Neural cell (in vitro differentiated cells): ENCODE measurements around the gene SPATA9. TPM values are rescaled to one million over a fixed set of nuclear protein-coding genes. Genes with fewer than 3 reads are reported as not detected.

Experiments used
- H2AFZ ChIP-seq: fragments of 200-600, 300-800 bp; sonication (generic), shearing (Covaris generic); 2 replicates; pipeline ENCODE4 v1.6.0; 2014; ENCODE audit warnings: low read depth, mild to moderate bottlenecking, antibody characterized with exemption, low read length, moderate library complexity
- H3F3A ChIP-seq: fragments of 200-600 bp; shearing (Covaris generic); 2 replicates; pipeline ENCODE4 v1.6.1; 2016; ENCODE audit warnings: mild to moderate bottlenecking, moderate library complexity, mixed read lengths, antibody characterized with exemption, low read length; ENCODE audit not compliant: insufficient read depth, poor library complexity, severe bottlenecking
- H3K27ac ChIP-seq: fragments of 200-600, 300-800 bp; sonication (generic), shearing (Covaris generic); 2 replicates; pipeline ENCODE4 v1.5.1; 2014; ENCODE audit warnings: mild to moderate bottlenecking, low read length, moderate library complexity
- H3K27me3 ChIP-seq: fragments of 300-800, 200-600 bp; sonication (generic), shearing (Covaris generic); 2 replicates; pipeline ENCODE4 v1.6.0; 2014; ENCODE audit warnings: mild to moderate bottlenecking, low read depth, low read length, moderate library complexity; ENCODE audit not compliant: insufficient read depth
- H3K36me3 ChIP-seq: fragments of 300-800, 200-600 bp; sonication (generic), shearing (Covaris generic); 2 replicates; pipeline ENCODE4 v1.5.1; 2014; ENCODE audit warnings: mild to moderate bottlenecking, antibody characterized with exemption, low read length, moderate library complexity; ENCODE audit not compliant: insufficient read depth
- H3K4me2 ChIP-seq: fragments of 300-800, 200-600 bp; sonication (generic), shearing (Covaris generic); 2 replicates; pipeline ENCODE4 v1.6.0; 2014; ENCODE audit warnings: mild to moderate bottlenecking, low read length
- H3K4me3 ChIP-seq: fragments of 300-800, 200-600 bp; sonication (generic), shearing (Covaris generic); 2 replicates; pipeline ENCODE4 v1.5.1; 2014; ENCODE audit warnings: mild to moderate bottlenecking, low read length, moderate library complexity
- H3K79me2 ChIP-seq: fragments of 200-600 bp; shearing (Covaris generic); replicated peaks from 2 replicates; pipeline ENCODE4 v1.6.0; 2014; ENCODE audit warnings: mild to moderate bottlenecking, low read length, moderate library complexity; ENCODE audit not compliant: insufficient read depth
- H3K9ac ChIP-seq: fragments of 300-800, 200-600 bp; sonication (generic), shearing (Covaris generic); 2 replicates; pipeline ENCODE4 v1.6.1; 2016; ENCODE audit warnings: mild to moderate bottlenecking, low read length, mixed read lengths
- H3K9me2 ChIP-seq: fragments of 200-600 bp; shearing (Covaris generic); 2 replicates; pipeline ENCODE4 v1.6.1; 2016; ENCODE audit warnings: mild to moderate bottlenecking, low read length, mixed read lengths; ENCODE audit not compliant: insufficient read depth
- H3K9me3 ChIP-seq: fragments of 200-600, 300-800 bp; sonication (generic), shearing (Covaris generic); 2 replicates; pipeline ENCODE4 v1.6.1; 2016; ENCODE audit warnings: mild to moderate bottlenecking, mixed run types, low read length, moderate library complexity, mixed read lengths
- H4K20me1 ChIP-seq: fragments of 200-600 bp; shearing (Covaris generic); 2 replicates; pipeline ENCODE4 v1.6.1; 2016; ENCODE audit warnings: mild to moderate bottlenecking, mixed run types; ENCODE audit not compliant: insufficient read depth
- EP300 ChIP-seq: fragments of 450-650 bp; conservative IDR thresholded peaks from 2 replicates; pipeline ENCODE4 v1.6.1; 2014; ENCODE audit warnings: antibody characterized with exemption, mild to moderate bottlenecking, moderate library complexity; ENCODE audit not compliant: poor library complexity, severe bottlenecking
- EZH2 ChIP-seq: fragments of 200-600, 300-800 bp; shearing (Covaris generic), sonication (generic); IDR thresholded peaks from 2 replicates; pipeline ENCODE4 v1.6.1; 2014; ENCODE audit warnings: antibody characterized with exemption, low read length, borderline replicate concordance, mild to moderate bottlenecking; ENCODE audit not compliant: insufficient read depth, poor library complexity, severe bottlenecking
- MXI1 ChIP-seq: fragments of 450-650 bp; conservative IDR thresholded peaks from 2 replicates; pipeline ENCODE4 v1.6.1; 2014; ENCODE audit warnings: antibody characterized with exemption, mild to moderate bottlenecking; ENCODE audit not compliant: poor library complexity, severe bottlenecking
- POLR2AphosphoS5 ChIP-seq: IDR thresholded peaks from 2 replicates; pipeline ENCODE4 v1.6.1; 2012
- RAD21 ChIP-seq: fragments of 450-650 bp; conservative IDR thresholded peaks from 2 replicates; pipeline ENCODE4 v1.6.1; 2014; ENCODE audit warnings: antibody characterized with exemption, mild to moderate bottlenecking, moderate library complexity
- SMC3 ChIP-seq: fragments of 450-650 bp; conservative IDR thresholded peaks from 2 replicates; pipeline ENCODE4 v1.6.1; 2014; ENCODE audit warnings: antibody characterized with exemption, mild to moderate bottlenecking, moderate library complexity; ENCODE audit not compliant: poor library complexity
- polyA plus RNA-seq: library from polyadenylated mRNA; depleted of rRNA; stranded (reverse); fragments of >200 nt; gene quantifications from 2 replicates; pipeline ENCODE4 v1.2.3, GENCODE V29; 2014
- TF ChIP-seq, protein P1 (sequence below): IDR thresholded peaks from 2 replicates; pipeline ENCODE4 v1.6.1; 2012; ENCODE audit warnings: borderline replicate concordance
- TF ChIP-seq, protein P2 (sequence below): fragments of 450-650 bp; IDR thresholded peaks from 2 replicates; pipeline ENCODE4 v1.5.1; 2014; ENCODE audit warnings: antibody characterized with exemption, mild to moderate bottlenecking, moderate library complexity; ENCODE audit not compliant: poor library complexity, severe bottlenecking

SPATA9 gene
- polyA plus RNA-seq, 1 donor from 2014 or later, result 5.8 TPM

DNA sequence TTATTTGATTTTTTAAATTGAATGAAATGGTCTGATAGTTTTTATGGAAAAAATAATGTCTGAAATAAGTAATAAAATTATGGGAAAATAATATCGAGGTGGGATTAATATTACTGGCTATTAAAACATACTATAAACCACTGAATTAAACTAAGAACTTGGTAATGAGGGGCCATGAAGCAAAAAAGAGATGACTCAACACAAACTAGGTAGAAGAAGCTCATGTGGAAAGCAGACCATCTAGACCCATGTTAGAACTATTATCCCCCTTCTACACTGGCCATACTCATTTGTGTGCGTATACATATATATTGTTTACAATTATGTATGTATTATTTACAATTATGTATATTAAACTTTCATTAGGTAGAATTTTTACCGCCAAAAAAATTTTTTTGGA is 71.4 kb downstream of the SPATA9 start:
- no peak overlapping the region for H3K4me2 ChIP-seq
- no peak overlapping the region for H3K4me3 ChIP-seq
- no peak for TF ChIP-seq POLR2AphosphoS5
- TF ChIP-seq, protein P1, sequence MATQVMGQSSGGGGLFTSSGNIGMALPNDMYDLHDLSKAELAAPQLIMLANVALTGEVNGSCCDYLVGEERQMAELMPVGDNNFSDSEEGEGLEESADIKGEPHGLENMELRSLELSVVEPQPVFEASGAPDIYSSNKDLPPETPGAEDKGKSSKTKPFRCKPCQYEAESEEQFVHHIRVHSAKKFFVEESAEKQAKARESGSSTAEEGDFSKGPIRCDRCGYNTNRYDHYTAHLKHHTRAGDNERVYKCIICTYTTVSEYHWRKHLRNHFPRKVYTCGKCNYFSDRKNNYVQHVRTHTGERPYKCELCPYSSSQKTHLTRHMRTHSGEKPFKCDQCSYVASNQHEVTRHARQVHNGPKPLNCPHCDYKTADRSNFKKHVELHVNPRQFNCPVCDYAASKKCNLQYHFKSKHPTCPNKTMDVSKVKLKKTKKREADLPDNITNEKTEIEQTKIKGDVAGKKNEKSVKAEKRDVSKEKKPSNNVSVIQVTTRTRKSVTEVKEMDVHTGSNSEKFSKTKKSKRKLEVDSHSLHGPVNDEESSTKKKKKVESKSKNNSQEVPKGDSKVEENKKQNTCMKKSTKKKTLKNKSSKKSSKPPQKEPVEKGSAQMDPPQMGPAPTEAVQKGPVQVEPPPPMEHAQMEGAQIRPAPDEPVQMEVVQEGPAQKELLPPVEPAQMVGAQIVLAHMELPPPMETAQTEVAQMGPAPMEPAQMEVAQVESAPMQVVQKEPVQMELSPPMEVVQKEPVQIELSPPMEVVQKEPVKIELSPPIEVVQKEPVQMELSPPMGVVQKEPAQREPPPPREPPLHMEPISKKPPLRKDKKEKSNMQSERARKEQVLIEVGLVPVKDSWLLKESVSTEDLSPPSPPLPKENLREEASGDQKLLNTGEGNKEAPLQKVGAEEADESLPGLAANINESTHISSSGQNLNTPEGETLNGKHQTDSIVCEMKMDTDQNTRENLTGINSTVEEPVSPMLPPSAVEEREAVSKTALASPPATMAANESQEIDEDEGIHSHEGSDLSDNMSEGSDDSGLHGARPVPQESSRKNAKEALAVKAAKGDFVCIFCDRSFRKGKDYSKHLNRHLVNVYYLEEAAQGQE, result no peak
- no peak for TF ChIP-seq RAD21
- TF ChIP-seq EP300, result no peak
- H3K27me3 ChIP-seq, result no peaks in the 10 kb centered on the region
- no peaks in the 10 kb centered on the region for H3K9me3 ChIP-seq
- no peaks in the 10 kb centered on the region for H3K79me2 ChIP-seq
- H3K36me3 ChIP-seq, result no peaks in the 10 kb centered on the region
- H3K27ac ChIP-seq, result no peak overlapping the region
- H2AFZ ChIP-seq, result no peak overlapping the region
- no peaks in the 10 kb centered on the region for H3K9me2 ChIP-seq
- H3F3A ChIP-seq, result no peaks in the 10 kb centered on the region
- no peak overlapping the region for H3K9ac ChIP-seq
- H4K20me1 ChIP-seq, result no peaks in the 10 kb centered on the region

DNA sequence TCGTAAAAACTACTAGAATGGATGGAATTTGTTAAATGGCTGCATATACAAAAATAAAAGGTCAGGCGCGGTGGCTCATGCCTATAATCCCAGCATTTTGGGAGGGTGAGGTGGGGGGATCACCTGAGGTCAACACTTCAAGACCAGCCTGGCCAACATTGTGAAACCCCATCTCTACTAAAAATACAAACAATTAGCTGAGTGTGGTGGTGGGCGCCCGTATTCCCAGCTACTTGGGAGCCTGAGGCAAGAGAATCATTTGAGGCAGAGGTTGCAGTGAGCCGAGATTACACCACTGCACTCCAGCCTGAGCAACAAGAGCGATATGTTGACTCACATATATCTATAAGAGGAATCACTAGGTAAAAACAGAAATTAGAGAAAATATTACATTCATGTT is 72.2 kb downstream of the SPATA9 start:
- Histone ChIP-seq H4K20me1 (no peaks in the 10 kb centered on the region), H3K9me3 (no peaks in the 10 kb centered on the region), H3K79me2 (no peaks in the 10 kb centered on the region), H3F3A (no peaks in the 10 kb centered on the region), H3K9me2 (no peaks in the 10 kb centered on the region), H3K36me3 (no peaks in the 10 kb centered on the region), H3K27ac (no peak overlapping the region), H3K9ac (no peak overlapping the region), H3K4me3 (no peak overlapping the region), H2AFZ (no peak overlapping the region), H3K4me2 (no peak overlapping the region), H3K27me3 (no peaks in the 10 kb centered on the region)
- TF ChIP-seq, protein P2, sequence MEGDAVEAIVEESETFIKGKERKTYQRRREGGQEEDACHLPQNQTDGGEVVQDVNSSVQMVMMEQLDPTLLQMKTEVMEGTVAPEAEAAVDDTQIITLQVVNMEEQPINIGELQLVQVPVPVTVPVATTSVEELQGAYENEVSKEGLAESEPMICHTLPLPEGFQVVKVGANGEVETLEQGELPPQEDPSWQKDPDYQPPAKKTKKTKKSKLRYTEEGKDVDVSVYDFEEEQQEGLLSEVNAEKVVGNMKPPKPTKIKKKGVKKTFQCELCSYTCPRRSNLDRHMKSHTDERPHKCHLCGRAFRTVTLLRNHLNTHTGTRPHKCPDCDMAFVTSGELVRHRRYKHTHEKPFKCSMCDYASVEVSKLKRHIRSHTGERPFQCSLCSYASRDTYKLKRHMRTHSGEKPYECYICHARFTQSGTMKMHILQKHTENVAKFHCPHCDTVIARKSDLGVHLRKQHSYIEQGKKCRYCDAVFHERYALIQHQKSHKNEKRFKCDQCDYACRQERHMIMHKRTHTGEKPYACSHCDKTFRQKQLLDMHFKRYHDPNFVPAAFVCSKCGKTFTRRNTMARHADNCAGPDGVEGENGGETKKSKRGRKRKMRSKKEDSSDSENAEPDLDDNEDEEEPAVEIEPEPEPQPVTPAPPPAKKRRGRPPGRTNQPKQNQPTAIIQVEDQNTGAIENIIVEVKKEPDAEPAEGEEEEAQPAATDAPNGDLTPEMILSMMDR, result no peak
- TF ChIP-seq SMC3 (no peak), RAD21 (no peak), EZH2 (no peak), EP300 (no peak), MXI1 (no peak), POLR2AphosphoS5 (no peak)
- TF ChIP-seq, protein P1, result no peak
